WTC11 (cell line): ENCODE data around the gene ZNF598.

Experiments used
- ATF3 ChIP-seq: sonication (generic); formaldehyde crosslinking; conservative IDR thresholded peaks from 2 replicates; pipeline ENCODE4 v1.8.1; 2022; ENCODE audit warnings: mild to moderate bottlenecking, missing genetic modification reagents
- CREB1 ChIP-seq: sonication (generic); formaldehyde crosslinking; IDR thresholded peaks from 2 replicates; pipeline ENCODE4 v1.8.0; 2023; ENCODE audit warnings: mild to moderate bottlenecking, missing genetic modification reagents
- CREM ChIP-seq: sonication (generic); formaldehyde crosslinking; IDR thresholded peaks from 2 replicates; pipeline ENCODE4 v1.8.1; 2022; ENCODE audit warnings: mild to moderate bottlenecking, missing genetic modification reagents, moderate library complexity
- CTCF ChIP-seq: fragments of 200-600 bp; IDR thresholded peaks from 2 replicates; pipeline ENCODE4 v1.8.0; 2022; ENCODE audit warnings: antibody characterized with exemption
- FOXP1 ChIP-seq: sonication (generic); formaldehyde crosslinking; IDR thresholded peaks from 2 replicates; pipeline ENCODE4 v1.8.0; 2022; ENCODE audit warnings: missing genetic modification reagents, mild to moderate bottlenecking, moderate library complexity, borderline replicate concordance
- IRF1 ChIP-seq: sonication (generic); formaldehyde crosslinking; IDR thresholded peaks from 2 replicates; pipeline ENCODE4 v1.8.0; 2023; ENCODE audit warnings: missing genetic modification reagents
- JUN ChIP-seq: sonication (generic); formaldehyde crosslinking; IDR thresholded peaks from 2 replicates; pipeline ENCODE4 v1.8.0; 2023; ENCODE audit warnings: mild to moderate bottlenecking, missing genetic modification reagents
- MAX ChIP-seq: sonication (generic); formaldehyde crosslinking; IDR thresholded peaks from 2 replicates; pipeline ENCODE4 v1.8.0; 2022; ENCODE audit warnings: mild to moderate bottlenecking, missing genetic modification reagents
- NR3C1 ChIP-seq: sonication (generic); formaldehyde crosslinking; conservative IDR thresholded peaks from 2 replicates; pipeline ENCODE4 v1.8.1; 2023; ENCODE audit warnings: low read depth, mild to moderate bottlenecking, missing genetic modification reagents
- OVOL2 ChIP-seq: fragments of 250-450 bp; sonication (Bioruptor Pico); IDR thresholded peaks from 2 replicates; pipeline ENCODE4 v1.9.0; 2021; ENCODE audit warnings: mild to moderate bottlenecking, borderline replicate concordance
- RELA ChIP-seq: sonication (generic); formaldehyde crosslinking; IDR thresholded peaks from 2 replicates; pipeline ENCODE4 v1.8.1; 2022; ENCODE audit warnings: missing genetic modification reagents, mild to moderate bottlenecking, borderline replicate concordance
- STAT6 ChIP-seq: sonication (generic); formaldehyde crosslinking; conservative IDR thresholded peaks from 2 replicates; pipeline ENCODE4 v1.8.1; 2023; ENCODE audit warnings: mild to moderate bottlenecking, low read depth, missing genetic modification reagents, moderate library complexity
- TCF7 ChIP-seq: sonication (generic); formaldehyde crosslinking; IDR thresholded peaks from 2 replicates; pipeline ENCODE4 v1.8.0; 2022; ENCODE audit warnings: mild to moderate bottlenecking, low read depth, missing genetic modification reagents, moderate library complexity
- ZNF671 ChIP-seq: fragments of 250-450 bp; sonication (Bioruptor Pico); IDR thresholded peaks from 2 replicates; pipeline ENCODE4 v1.8.0; 2021; ENCODE audit warnings: mild to moderate bottlenecking

GRCh38 chr16:2034696-2035430 lies 25.2 kb upstream of the ZNF598 start:
- no peak for TF ChIP-seq CREB1 (CRISPR knock-in tag)
- TF ChIP-seq ATF3 (CRISPR knock-in tag): no peak
- no peak for TF ChIP-seq CTCF
- TF ChIP-seq CREM (CRISPR knock-in tag): no peak
- no peak for TF ChIP-seq RELA (CRISPR knock-in tag)
- no peak for TF ChIP-seq OVOL2
- TF ChIP-seq JUN (CRISPR knock-in tag): no peak
- TF ChIP-seq TCF7: no peak
- TF ChIP-seq IRF1 (CRISPR knock-in tag): no peak
- TF ChIP-seq NR3C1 (CRISPR knock-in tag): no peak
- no peak for TF ChIP-seq MAX (CRISPR knock-in tag)
- no peak for TF ChIP-seq ZNF671 (CRISPR knock-in tag)
- TF ChIP-seq FOXP1 (CRISPR knock-in tag): no peak
- no peak for TF ChIP-seq STAT6 (CRISPR knock-in tag)
